ENCODE measurements around the gene C12orf76.

C12orf76 gene

GRCh38 chr12:109994401-109995175 is 53.7 kb downstream of the C12orf76 start:
- DNase-seq = no peak

GRCh38 chr12:109993091-109993490 is 55.2 kb downstream of the C12orf76 start:
- no peak for DNase-seq

GRCh38 chr12:109991586-109991985 is 56.7 kb downstream of the C12orf76 start:
- no peak for DNase-seq
